ENCODE measurements around the gene IL18. TPM values are rescaled to one million over a fixed set of nuclear protein-coding genes. Genes with fewer than 3 reads are reported as not detected.

The IL18 gene
- total and polyA plus RNA-seq, 4 donors: 3.0 to 5.2 (median 3.5) TPM

- no peak overlapping the region for H3K4me3 ChIP-seq (ENCODE audit: low read depth in 1 of 3, low read length in 3 of 3)
- no peak overlapping the region for H3K27ac ChIP-seq (ENCODE audit: low read depth in 1 of 2, low read length in 2 of 2)
- no peaks in the 10 kb centered on the region for H3K9me3 ChIP-seq (ENCODE audit: control insufficient read depth in 4 of 4, low read length in 3 of 4)
- TF ChIP-seq EGR1 (IDR thresholded peaks at IDR 0.05; ENCODE audit: low read depth in 2 of 2) (no peak), NR2F2 (IDR thresholded peaks at IDR 0.05) (no peak)
- TF ChIP-seq, protein P1, sequence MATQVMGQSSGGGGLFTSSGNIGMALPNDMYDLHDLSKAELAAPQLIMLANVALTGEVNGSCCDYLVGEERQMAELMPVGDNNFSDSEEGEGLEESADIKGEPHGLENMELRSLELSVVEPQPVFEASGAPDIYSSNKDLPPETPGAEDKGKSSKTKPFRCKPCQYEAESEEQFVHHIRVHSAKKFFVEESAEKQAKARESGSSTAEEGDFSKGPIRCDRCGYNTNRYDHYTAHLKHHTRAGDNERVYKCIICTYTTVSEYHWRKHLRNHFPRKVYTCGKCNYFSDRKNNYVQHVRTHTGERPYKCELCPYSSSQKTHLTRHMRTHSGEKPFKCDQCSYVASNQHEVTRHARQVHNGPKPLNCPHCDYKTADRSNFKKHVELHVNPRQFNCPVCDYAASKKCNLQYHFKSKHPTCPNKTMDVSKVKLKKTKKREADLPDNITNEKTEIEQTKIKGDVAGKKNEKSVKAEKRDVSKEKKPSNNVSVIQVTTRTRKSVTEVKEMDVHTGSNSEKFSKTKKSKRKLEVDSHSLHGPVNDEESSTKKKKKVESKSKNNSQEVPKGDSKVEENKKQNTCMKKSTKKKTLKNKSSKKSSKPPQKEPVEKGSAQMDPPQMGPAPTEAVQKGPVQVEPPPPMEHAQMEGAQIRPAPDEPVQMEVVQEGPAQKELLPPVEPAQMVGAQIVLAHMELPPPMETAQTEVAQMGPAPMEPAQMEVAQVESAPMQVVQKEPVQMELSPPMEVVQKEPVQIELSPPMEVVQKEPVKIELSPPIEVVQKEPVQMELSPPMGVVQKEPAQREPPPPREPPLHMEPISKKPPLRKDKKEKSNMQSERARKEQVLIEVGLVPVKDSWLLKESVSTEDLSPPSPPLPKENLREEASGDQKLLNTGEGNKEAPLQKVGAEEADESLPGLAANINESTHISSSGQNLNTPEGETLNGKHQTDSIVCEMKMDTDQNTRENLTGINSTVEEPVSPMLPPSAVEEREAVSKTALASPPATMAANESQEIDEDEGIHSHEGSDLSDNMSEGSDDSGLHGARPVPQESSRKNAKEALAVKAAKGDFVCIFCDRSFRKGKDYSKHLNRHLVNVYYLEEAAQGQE (IDR thresholded peaks at IDR 0.05): no peak
- peaks cover 0 to 3% (median 1%) of the 10 kb centered on the region in 4 donors for H3K36me3 ChIP-seq (ENCODE audit: control insufficient read depth in 4 of 4, insufficient read depth in 3 of 4, low read depth in 1 of 4, low read length in 3 of 4)
- H3K9ac ChIP-seq (ENCODE audit: low read depth in 1 of 2, low read length in 2 of 2): no peak overlapping the region
- no peaks in the 10 kb centered on the region for H3K27me3 ChIP-seq (ENCODE audit: control insufficient read depth in 4 of 4, insufficient read depth in 4 of 4, low read length in 3 of 4)
- no peaks in the 10 kb centered on the region for H3K4me1 ChIP-seq (ENCODE audit: control insufficient read depth in 4 of 4, insufficient read depth in 4 of 4, low read length in 3 of 4)
- DNase-seq (ENCODE audit: low spot score): no peak
Observed at GRCh38 chr11:112186304-112186703, 22.4 kb upstream of the IL18 start.

DNA sequence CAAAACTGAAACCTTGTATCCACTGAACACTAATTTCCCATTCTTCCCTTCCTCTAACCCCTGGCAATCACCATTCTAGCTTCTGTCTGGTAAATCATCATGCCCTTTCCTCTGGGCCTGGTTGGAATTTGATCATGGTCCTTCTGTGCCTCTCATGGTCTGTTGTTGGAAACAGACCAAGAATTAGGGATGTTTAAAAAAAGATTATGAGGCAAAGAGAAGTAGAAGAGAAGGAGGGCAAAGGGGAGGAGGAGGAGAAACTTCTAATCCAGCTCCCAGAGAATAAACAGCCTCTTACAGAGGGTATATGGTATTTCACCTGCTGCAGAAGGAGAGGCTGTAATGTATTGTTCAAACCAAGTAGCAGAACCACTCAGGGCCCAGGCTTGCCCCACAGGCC is 22.0 kb upstream of the IL18 start:
- Histone ChIP-seq H3K4me3 (ENCODE audit: low read depth in 1 of 3, low read length in 3 of 3) (no peak overlapping the region), H3K27me3 (ENCODE audit: control insufficient read depth in 4 of 4, insufficient read depth in 4 of 4, low read length in 3 of 4) (no peaks in the 10 kb centered on the region), H3K4me1 (ENCODE audit: control insufficient read depth in 4 of 4, insufficient read depth in 4 of 4, low read length in 3 of 4) (no peaks in the 10 kb centered on the region), H3K27ac (ENCODE audit: low read depth in 1 of 2, low read length in 2 of 2) (no peak overlapping the region), H3K9me3 (ENCODE audit: control insufficient read depth in 4 of 4, low read length in 3 of 4) (no peaks in the 10 kb centered on the region), H3K9ac (ENCODE audit: low read depth in 1 of 2, low read length in 2 of 2) (no peak overlapping the region), H3K36me3 (ENCODE audit: control insufficient read depth in 4 of 4, insufficient read depth in 3 of 4, low read depth in 1 of 4, low read length in 3 of 4) (peaks cover 0 to 3% (median 1%) of the 10 kb centered on the region in 4 donors)
- TF ChIP-seq HNF4A (conservative IDR thresholded peaks at IDR 0.05): peak in 1 of 2 donors; percentile 39
- TF ChIP-seq, protein P2, sequence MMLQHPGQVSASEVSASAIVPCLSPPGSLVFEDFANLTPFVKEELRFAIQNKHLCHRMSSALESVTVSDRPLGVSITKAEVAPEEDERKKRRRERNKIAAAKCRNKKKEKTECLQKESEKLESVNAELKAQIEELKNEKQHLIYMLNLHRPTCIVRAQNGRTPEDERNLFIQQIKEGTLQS (IDR thresholded peaks at IDR 0.05): no peak
- DNase-seq (ENCODE audit: low spot score): no peak

- DNase-seq (ENCODE audit: low spot score): no peak
- Histone ChIP-seq H3K36me3 (ENCODE audit: control insufficient read depth in 4 of 4, insufficient read depth in 3 of 4, low read depth in 1 of 4, low read length in 3 of 4) (peaks cover 0 to 12% (median 7%) of the 10 kb centered on the region in 4 donors), H3K27me3 (ENCODE audit: control insufficient read depth in 4 of 4, insufficient read depth in 4 of 4, low read length in 3 of 4) (no peaks in the 10 kb centered on the region), H3K27ac (ENCODE audit: low read depth in 1 of 2, low read length in 2 of 2) (no peak overlapping the region), H3K4me1 (ENCODE audit: control insufficient read depth in 4 of 4, insufficient read depth in 4 of 4, low read length in 3 of 4) (peaks cover 0 to 8% (median 5%) of the 10 kb centered on the region in 4 donors), H3K9ac (ENCODE audit: low read depth in 1 of 2, low read length in 2 of 2) (no peak overlapping the region), H3K4me3 (ENCODE audit: low read depth in 1 of 3, low read length in 3 of 3) (no peak overlapping the region), H3K9me3 (ENCODE audit: control insufficient read depth in 4 of 4, low read length in 3 of 4) (no peaks in the 10 kb centered on the region)
- 82% methylated on average over 1 of the region's 1 CpG for WGBS
- no peak for TF ChIP-seq RAD21 (IDR thresholded peaks at IDR 0.05)
Observed at GRCh38 chr11:112182867-112183266, 19.0 kb upstream of the IL18 start.

DNA sequence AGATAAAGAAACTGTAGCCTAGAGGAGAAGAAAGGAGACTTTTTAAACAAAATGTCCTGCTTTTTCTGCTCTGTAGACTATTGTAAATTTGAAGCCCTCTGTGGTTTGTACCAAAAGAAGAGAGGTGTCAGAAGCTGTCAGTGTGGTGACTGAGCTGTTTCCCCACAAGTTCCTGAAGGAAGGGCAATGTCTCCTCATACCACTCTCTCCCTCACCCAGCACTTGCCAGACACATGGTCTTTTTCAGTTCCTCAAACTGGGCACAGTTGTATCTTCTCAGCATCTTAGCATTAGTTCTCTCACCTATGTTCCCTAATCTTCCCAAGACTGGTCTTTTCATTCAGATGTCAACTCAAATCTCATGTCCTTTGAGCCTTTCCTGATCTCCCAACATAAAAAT is 15.7 kb upstream of the IL18 start:
- Histone ChIP-seq H3K27me3 (ENCODE audit: control insufficient read depth in 4 of 4, insufficient read depth in 4 of 4, low read length in 3 of 4) (no peaks in the 10 kb centered on the region), H3K9ac (ENCODE audit: low read depth in 1 of 2, low read length in 2 of 2) (no peak overlapping the region), H3K9me3 (ENCODE audit: control insufficient read depth in 4 of 4, low read length in 3 of 4) (no peaks in the 10 kb centered on the region), H3K4me1 (ENCODE audit: control insufficient read depth in 4 of 4, insufficient read depth in 4 of 4, low read length in 3 of 4) (peaks cover 0 to 8% (median 5%) of the 10 kb centered on the region in 4 donors), H3K4me3 (ENCODE audit: low read depth in 1 of 3, low read length in 3 of 3) (no peak overlapping the region), H3K27ac (ENCODE audit: low read depth in 1 of 2, low read length in 2 of 2) (peak overlapping the region; percentile 6 to 48), H3K36me3 (ENCODE audit: control insufficient read depth in 4 of 4, insufficient read depth in 3 of 4, low read depth in 1 of 4, low read length in 3 of 4) (peaks cover 0 to 12% (median 7%) of the 10 kb centered on the region in 4 donors)
- DNase-seq (ENCODE audit: low spot score): no peak
- TF ChIP-seq MAX (IDR thresholded peaks at IDR 0.05) (no peak), TAF1 (conservative IDR thresholded peaks at IDR 0.05) (no peak), FOXA1 (IDR thresholded peaks at IDR 0.05) (no peak), GABPA (IDR thresholded peaks at IDR 0.05 in 1 of 2, conservative IDR thresholded peaks at IDR 0.05 in 1 of 2) (no peak), RAD21 (IDR thresholded peaks at IDR 0.05) (no peak), CTCF (IDR thresholded peaks at IDR 0.05; ENCODE audit: low read depth, low read length, missing input control) (no peak), SP1 (IDR thresholded peaks at IDR 0.05) (no peak)

Measured in liver (tissue), 9 donors.